IMR-90 (cell line): ENCODE results near the gene SYMPK. TPM values are rescaled to one million over a fixed set of nuclear protein-coding genes. Genes with fewer than 3 reads are reported as not detected.
A peak's percentile ranks its signal among the peaks of the same experiment; 100 is the strongest.

Source experiments
- RAD21 ChIP-seq: IDR thresholded peaks from 2 replicates; pipeline ENCODE4 v1.6.1; 2012; ENCODE audit warnings: low read length, improper control_type of control experiment
- polyA plus RNA-seq, 3 experiments: library from polyadenylated mRNA; depleted of rRNA; stranded (reverse); fragments of >200 nt; gene quantifications; 2 replicates each; pipeline ENCODE4 v1.2.3, GENCODE V29; 2012; ENCODE audit warnings: low replicate concordance in 1 of 3
- total RNA-seq: library from RNA; depleted of rRNA; stranded (reverse); fragments of >200 nt; gene quantifications from 2 replicates; pipeline ENCODE4 v1.2.3, GENCODE V29; 2012
- TF ChIP-seq, protein P1 (sequence below): conservative IDR thresholded peaks from 2 replicates; pipeline ENCODE4 v1.5.1; 2012; ENCODE audit warnings: mild to moderate bottlenecking, low read depth, low read length, improper control_type of control experiment

The SYMPK gene
- total and polyA plus RNA-seq, 2 of the 4 experiments (the other 2 are of a cell fraction), result 35.3 to 71.5 TPM

DNA sequence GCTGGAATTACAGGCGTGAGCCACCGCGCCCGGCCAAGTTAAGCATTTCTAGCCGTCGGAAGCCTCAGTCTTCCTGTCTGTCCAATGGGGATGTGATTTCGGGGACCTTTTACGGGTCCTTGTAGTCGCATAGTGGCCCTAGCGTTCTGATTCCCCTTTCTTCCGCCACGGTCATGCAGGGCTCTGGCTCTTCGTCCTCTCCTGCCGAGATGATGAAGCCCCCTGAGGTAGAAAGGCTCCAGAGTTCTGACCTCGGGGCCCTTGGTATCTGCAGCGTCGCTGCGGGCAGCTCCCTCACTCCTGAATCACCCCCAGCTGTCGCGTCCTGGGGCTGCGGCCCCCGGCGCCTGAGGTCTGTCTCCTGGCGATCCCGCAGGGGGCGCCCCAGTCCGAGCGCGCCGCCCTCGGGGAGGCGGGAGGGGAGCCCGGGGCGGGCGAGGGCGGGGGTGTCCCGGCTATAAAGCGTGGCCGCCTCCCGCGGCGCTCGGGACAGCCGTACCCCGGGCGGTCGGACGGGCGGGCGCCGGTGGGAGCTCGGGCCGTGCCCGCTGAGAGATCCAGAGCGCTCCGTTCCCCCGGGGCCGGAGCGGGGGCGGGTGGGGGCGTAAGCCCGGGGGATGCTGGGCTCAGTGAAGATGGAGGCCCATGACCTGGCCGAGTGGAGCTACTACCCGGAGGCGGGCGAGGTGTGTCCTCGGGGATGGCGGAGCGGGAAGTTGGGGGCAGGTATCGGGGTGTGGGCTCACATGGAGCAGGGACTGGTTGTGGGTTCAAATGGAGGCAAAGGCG is 1.1 kb upstream of the SYMPK start, which contains the start of gene FOXA3 (continued):
- TF ChIP-seq, protein P1, sequence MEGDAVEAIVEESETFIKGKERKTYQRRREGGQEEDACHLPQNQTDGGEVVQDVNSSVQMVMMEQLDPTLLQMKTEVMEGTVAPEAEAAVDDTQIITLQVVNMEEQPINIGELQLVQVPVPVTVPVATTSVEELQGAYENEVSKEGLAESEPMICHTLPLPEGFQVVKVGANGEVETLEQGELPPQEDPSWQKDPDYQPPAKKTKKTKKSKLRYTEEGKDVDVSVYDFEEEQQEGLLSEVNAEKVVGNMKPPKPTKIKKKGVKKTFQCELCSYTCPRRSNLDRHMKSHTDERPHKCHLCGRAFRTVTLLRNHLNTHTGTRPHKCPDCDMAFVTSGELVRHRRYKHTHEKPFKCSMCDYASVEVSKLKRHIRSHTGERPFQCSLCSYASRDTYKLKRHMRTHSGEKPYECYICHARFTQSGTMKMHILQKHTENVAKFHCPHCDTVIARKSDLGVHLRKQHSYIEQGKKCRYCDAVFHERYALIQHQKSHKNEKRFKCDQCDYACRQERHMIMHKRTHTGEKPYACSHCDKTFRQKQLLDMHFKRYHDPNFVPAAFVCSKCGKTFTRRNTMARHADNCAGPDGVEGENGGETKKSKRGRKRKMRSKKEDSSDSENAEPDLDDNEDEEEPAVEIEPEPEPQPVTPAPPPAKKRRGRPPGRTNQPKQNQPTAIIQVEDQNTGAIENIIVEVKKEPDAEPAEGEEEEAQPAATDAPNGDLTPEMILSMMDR, result peak; percentile 60
- TF ChIP-seq RAD21, result peak; percentile 48
